GM19463 (cell line): ENCODE measurements around the gene PHRF1.

Experiments
- ATAC-seq: cut with Tn5 transposase; IDR thresholded peaks from one replicate; pipeline ENCODE4 v1.9.1; 2021; ENCODE audit warnings: mild to moderate bottlenecking, moderate library complexity; ENCODE audit not compliant: unreplicated experiment

The PHRF1 gene

GRCh38 chr11:538431-539051 lies 37.7 kb upstream of the PHRF1 start:
- ATAC-seq: no peak

DNA sequence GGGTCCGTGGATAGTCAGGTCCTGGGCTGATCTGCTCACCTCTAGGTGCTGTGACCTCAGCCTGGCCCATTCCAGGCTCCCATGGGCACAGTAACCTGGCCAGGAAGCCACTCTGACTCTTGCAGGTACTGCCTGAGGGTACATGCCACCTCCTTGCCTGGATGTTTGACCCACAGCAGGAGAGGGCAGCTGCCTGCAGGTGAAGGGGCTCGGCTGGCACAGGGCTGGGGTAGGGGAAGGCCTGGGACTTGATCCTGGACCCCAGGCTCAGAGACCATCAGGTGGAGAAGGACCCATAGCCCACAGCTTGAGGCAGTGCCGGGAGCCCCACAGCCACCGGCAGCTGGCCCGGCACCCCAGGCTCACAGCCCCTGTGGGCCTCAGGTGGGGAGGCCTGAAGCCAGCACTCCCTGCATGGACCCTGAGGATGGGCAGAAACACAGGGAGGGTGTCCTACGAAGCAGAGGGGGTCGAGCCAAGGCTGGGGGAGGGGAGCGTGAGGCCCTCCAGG lies 36.2 kb upstream of the PHRF1 start:
- no peak for ATAC-seq

DNA sequence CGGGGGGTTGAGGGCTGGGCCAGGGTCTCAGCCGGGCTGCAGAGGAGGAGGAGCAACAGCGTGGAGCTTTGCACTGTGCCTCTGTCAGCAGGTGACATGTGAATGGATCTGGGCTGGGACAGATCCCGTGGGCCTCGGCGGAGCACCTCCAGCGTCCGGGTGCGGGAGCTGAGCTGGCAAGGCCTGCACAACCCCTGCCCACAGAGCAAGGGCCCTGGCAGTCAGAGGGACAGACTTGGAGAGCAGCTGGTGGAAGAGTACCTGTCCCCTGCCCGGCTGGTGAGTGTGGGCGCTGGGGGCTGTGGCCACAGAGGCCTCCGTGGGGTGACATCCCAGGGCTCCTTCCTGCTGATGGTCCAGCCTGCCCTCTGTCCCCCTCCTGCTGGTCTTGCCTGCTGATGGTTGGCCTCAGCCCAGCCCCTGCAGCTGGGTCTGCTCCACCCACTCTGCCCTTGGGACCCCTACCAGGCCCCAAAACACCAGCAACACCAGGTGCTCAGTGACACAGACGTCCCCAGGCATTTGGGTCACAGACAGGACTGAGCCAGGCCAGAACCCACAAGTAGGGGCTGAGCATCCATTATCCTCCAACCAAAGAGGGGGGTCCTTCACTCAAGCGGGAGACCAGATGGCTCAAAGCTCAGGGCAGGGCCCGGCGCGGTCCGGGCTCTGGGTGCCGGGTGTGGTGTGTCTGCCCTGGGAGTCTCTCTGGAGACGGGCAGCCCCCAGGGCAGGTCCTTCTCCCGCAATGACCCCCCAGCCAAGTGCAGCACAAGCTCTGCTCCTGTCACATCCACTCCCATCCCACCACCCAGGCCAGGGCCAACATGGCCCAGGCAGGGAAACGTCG lies 35.5 kb upstream of the PHRF1 start:
- no peak for ATAC-seq

DNA sequence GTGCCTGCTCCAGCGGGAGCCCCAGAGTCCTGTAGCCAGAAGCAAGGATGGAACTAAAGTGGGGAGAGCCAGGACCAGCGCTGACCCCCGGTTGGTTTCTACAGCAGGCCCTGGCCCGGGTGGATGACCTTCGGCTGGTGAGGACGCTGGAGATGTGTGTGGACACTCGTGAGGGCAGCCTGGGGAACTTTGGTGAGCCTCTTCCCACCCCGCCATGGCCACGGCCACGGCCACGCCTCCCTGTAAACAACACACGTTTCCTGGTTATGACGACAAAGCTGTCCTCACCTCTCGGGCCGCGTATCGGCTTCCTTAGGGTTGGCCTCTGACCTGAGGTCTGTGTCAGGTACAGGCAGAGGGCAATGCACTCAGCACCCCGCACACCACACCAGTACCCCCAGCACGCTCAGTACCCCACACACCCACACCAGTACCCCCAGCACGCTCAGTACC lies 34.8 kb upstream of the PHRF1 start:
- no peak for ATAC-seq

DNA sequence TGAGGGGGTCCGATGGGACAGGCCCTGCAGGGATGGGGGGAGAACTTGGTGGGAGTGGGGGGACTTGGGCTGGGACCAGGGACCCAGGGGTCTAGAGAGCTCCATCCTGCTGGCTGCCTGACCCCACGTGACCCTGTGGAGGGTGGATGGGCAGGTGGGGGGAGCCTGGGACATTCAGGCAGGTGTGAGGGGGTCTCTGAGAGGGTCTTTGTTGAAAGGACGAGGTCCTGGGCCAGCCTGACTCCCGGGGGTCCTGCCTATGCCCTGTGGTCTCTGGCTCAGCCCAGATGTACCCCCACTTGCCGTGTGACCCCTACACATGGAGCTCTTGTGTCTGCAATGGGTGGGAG lies 31.5 kb upstream of the PHRF1 start:
- ATAC-seq: no peak

GRCh38 chr11:545171-545570 lies 31.1 kb upstream of the PHRF1 start:
- ATAC-seq: no peak

GRCh38 chr11:548700-549603 lies 27.3 kb upstream of the PHRF1 start:
- no peak for ATAC-seq

GRCh38 chr11:550021-550745 lies 26.1 kb upstream of the PHRF1 start:
- ATAC-seq: no peak

DNA sequence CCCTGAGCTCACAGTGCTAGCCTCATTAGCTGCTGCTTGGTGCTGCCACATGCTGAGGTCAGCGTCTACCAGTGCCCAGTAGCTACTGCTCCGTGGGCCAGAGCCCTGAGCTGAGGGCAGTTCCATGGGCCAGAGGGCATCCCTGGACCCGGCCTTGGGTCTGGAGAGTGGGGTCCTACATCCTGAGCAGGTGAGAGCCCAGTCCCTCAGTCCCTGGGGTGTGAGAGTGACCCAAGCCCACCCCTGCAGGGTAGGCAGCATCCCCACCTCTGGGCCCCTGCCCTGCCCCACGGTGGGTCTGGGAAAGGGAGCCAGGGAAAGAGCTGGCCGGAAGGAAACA lies 25.6 kb upstream of the PHRF1 start:
- no peak for ATAC-seq

DNA sequence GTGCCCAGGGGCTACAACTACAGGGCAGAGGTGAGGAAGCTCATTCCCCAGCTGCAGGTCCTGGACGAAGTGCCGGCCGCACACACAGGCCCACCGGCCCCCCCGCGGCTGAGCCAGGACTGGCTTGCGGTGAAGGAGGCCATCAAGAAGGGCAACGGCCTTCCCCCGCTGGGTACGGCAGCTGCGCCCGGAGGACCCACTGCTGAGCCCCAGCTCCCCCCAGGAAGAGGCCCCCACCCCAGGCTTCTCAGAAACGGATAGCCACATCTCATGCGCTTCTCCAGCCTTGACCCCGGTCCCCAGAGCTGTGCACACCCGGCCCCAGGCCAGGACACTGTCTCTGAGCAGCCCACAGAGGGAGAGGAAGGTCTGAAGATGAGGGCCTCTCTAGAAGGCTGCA lies 25.1 kb upstream of the PHRF1 start:
- ATAC-seq: no peak

- no peak for ATAC-seq
Observed at GRCh38 chr11:551596-551995, 24.7 kb upstream of the PHRF1 start.

- ATAC-seq: no peak
Observed at GRCh38 chr11:553083-553987, 22.9 kb upstream of the PHRF1 start.

GRCh38 chr11:553988-554340 lies 22.3 kb upstream of the PHRF1 start:
- no peak for ATAC-seq

DNA sequence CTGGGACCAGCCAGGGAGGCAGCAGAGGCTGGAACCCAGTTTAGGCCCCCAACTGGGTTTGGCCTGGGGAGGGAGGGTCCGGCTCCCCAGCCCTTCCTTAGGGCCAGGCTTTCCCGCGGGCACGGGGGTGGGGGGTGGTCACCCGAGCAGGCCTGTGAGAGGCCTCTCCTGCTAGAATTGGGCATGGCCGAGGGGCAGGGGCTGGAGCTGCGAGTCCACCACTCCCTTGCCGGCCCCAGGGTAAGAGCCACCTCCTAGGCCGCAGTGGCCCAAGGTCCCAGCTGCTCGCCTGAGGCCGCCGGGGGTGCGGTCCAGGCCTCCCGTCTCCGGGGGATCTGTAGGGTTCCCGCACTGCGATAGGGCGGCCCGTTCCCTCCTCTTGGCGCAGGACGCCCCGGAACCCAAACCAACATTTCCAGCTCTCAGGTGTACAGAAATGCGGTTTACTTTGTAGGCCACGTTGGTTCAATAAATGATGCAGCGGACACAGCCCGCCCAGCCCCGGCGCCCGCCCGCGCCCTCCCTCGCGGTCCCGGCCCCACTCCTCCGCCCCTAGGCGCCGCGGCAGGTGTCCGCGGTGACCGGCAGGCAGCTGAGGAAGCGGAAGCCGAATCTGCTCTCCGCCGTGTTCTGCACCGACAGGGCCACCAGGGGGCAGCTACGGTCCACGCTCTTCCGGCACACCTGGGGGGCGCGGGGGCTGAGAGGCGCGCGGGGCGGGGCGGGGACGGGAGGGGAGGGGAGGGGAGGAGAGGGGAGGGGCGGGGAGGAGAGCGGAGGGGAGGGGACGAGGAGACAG lies 21.6 kb upstream of the PHRF1 start:
- no peak for ATAC-seq

GRCh38 chr11:555227-555779 lies 21.0 kb upstream of the PHRF1 start:
- no peak for ATAC-seq

GRCh38 chr11:555780-556661 lies 20.2 kb upstream of the PHRF1 start:
- ATAC-seq: no peak

- ATAC-seq: no peak
Observed at GRCh38 chr11:556662-557256, 19.5 kb upstream of the PHRF1 start.
